Measurements from ENCODE around the gene ARHGAP8. TPM values are rescaled to one million over a fixed set of nuclear protein-coding genes. Genes with fewer than 3 reads are reported as not detected.
"Not testable (repeated sequence)": the region's sequence is repeated elsewhere in the genome, so short reads cannot be mapped to it uniquely, and the experiment has no call there.

The ARHGAP8 gene
- total and polyA plus RNA-seq, 10 donors, result 2.7 to 71.6 (median 19.7) TPM

DNA sequence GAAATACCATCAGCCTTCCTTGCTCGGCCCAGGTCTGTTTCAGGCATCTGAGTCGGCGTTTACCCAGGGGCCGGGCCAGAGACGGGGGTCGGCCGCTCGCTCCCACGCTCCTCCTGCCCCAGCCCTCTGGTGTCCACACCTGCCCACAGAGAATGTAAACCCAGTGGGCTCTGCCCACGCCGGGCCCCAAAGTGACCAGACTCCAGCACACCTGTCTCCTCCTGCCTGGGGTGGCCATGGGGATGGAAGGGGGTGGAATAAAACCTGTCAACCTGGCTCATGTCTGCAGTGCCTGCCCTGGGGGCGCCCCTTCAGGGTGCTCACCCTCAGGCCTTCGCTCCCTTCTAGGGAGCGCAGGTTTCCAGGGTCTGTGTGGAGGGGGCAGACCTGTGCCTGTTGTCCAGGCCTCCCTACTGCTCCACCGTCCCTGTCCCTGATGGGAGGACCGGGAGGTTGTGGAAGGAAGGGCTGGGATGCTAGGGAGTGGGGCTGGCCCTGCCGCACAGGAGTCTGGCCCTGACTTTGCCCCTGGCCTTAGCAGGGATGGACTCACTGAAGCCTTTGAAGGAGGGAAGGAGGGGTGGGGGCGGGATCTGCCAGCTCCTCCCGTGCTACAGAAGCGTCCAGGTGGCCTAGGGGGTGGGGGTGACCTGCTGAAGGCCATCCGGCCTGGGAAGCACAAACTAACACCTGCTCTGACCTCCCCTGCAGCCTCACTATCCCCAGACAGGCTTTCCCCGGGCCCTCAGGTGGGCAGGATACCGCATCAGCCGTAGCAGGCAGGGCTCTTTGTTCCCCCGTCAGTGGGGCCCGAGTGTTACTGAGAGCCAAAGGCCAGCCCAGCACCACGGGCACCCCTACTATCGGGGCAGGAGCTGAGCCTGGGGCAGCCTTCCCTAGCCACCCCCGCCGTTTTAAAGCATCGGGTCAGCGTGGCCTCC, 14.7 kb upstream of the ARHGAP8 start:
- H3K27ac ChIP-seq, result no peak overlapping the region
- intact Hi-C loops (cut with DNase I; ENCODE audit: low total_unique reads), result no loop called here
- H3K4me3 ChIP-seq, result no peak overlapping the region
- H3K36me3 ChIP-seq, result peaks cover 0 to 25% (median 0%) of the 10 kb centered on the region in 6 donors
- no peak for DNase-seq
- no peaks in the 10 kb centered on the region for H3K9me3 ChIP-seq
- H3K27me3 ChIP-seq (replicated peaks in 1 of 7), result no peaks in the 10 kb centered on the region
- peaks cover 0 to 35% (median 13%) of the 10 kb centered on the region in 6 donors for H3K4me1 ChIP-seq
- WGBS, 5 donors, result 70 to 79% (median 73%) methylated on average over 11 to 32 of the region's 32 CpGs
- TF ChIP-seq POLR2A (IDR thresholded peaks at IDR 0.05), result no peak
- no peak for TF ChIP-seq CTCF (IDR thresholded peaks at IDR 0.05 in 8 of 11, conservative IDR thresholded peaks at IDR 0.05 in 3 of 11)
- TF ChIP-seq POLR2AphosphoS5 (IDR thresholded peaks at IDR 0.05), result no peak

DNA sequence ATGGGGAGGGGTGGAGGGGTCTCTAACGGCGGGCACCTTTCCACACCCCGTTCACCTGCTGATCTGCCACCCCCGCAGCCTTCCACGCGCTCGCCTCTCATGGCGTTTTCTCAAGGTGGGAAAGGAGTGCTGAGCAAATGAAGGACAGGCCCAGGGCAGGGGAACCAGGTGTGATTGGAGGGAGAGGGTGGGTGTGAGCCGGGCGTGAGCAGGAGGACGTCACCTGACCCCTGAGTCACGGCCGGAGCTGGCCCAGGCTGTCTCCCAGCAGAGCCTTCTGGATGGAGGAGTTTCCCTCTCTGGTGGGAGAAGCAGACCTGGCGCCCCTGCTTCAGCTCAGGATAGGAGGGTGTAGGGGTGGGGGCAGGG, 14.0 kb upstream of the ARHGAP8 start:
- peaks cover 0 to 18% (median 0%) of the 10 kb centered on the region in 6 donors for H3K36me3 ChIP-seq
- peaks cover 0 to 30% (median 11%) of the 10 kb centered on the region in 6 donors for H3K4me1 ChIP-seq
- no peak overlapping the region for H3K27ac ChIP-seq
- no peak overlapping the region for H3K4me3 ChIP-seq
- WGBS, 5 donors, result 55 to 72% (median 66%) methylated on average over 13 to 14 of the region's 14 CpGs
- intact Hi-C loops (cut with DNase I; ENCODE audit: low total_unique reads), result no loop called here
- no peak for DNase-seq
- H3K9me3 ChIP-seq, result no peaks in the 10 kb centered on the region
- TF ChIP-seq CTCF (IDR thresholded peaks at IDR 0.05 in 8 of 11, conservative IDR thresholded peaks at IDR 0.05 in 3 of 11) (no peak), POLR2AphosphoS5 (IDR thresholded peaks at IDR 0.05) (no peak), POLR2A (IDR thresholded peaks at IDR 0.05) (no peak)
- H3K27me3 ChIP-seq (replicated peaks in 1 of 7), result no peaks in the 10 kb centered on the region

GRCh38 chr22:44739024-44739423, 13.4 kb upstream of the ARHGAP8 start:
- DNase-seq, result no peak
- Histone ChIP-seq H3K36me3 (peaks cover 0 to 18% (median 0%) of the 10 kb centered on the region in 6 donors), H3K27ac (no peak overlapping the region), H3K4me1 (peaks cover 0 to 25% (median 9%) of the 10 kb centered on the region in 6 donors), H3K4me3 (no peak overlapping the region), H3K9me3 (no peaks in the 10 kb centered on the region), H3K27me3 (replicated peaks in 1 of 7) (no peaks in the 10 kb centered on the region)
- peak in 2 of 3 donors; percentile 17 to 51 for TF ChIP-seq POLR2AphosphoS5 (IDR thresholded peaks at IDR 0.05)
- no peak for TF ChIP-seq POLR2A (IDR thresholded peaks at IDR 0.05)
- intact Hi-C loops (cut with DNase I; ENCODE audit: low total_unique reads), result no loop called here
- WGBS, 5 donors, result 85 to 100% (median 87%) methylated on average over 2 to 5 of the region's 5 CpGs

GRCh38 chr22:44739666-44740065, 12.7 kb upstream of the ARHGAP8 start:
- WGBS, 5 donors, result 72 to 79% (median 75%) methylated on average over 9 to 10 of the region's 10 CpGs
- intact Hi-C loops (cut with DNase I; ENCODE audit: low total_unique reads); H3K9me3 ChIP-seq: not testable (repeated sequence)

DNA sequence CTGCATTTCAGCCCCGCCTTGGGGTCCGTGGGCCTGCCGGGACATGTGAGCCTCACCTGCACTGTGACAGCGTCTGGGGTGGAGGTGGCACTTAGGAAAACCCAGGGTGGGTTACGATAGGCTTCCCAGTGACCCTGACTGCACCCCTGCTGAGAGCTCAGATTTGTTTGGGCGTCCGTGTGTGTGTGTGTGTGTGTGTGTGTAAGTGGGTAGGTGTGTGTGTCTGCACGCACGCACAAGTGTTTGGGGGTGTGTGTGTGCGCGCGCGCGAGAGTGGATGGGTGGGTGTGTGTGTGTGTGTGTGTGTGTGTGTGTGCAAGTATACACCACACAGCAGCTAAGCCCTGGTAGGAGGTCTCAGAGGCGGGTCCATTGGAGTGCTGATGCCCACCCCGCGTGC, 12.1 kb upstream of the ARHGAP8 start:
- H3K27me3 ChIP-seq (replicated peaks in 1 of 7), result no peaks in the 10 kb centered on the region
- peaks cover 0 to 10% (median 0%) of the 10 kb centered on the region in 6 donors for H3K36me3 ChIP-seq
- H3K27ac ChIP-seq, result no peak overlapping the region
- intact Hi-C loops (cut with DNase I; ENCODE audit: low total_unique reads), result no loop called here
- peaks cover 0 to 25% (median 9%) of the 10 kb centered on the region in 6 donors for H3K4me1 ChIP-seq
- 72 to 83% (median 77%) methylated on average over 15 to 17 of the region's 17 CpGs for WGBS, 5 donors
- no peaks in the 10 kb centered on the region for H3K9me3 ChIP-seq
- H3K4me3 ChIP-seq, result no peak overlapping the region
- DNase-seq, result no peak
- TF ChIP-seq POLR2AphosphoS5 (IDR thresholded peaks at IDR 0.05), result peak in 1 of 3 donors; percentile 12
- no peak for TF ChIP-seq POLR2A (IDR thresholded peaks at IDR 0.05)
- no peak for TF ChIP-seq CTCF (IDR thresholded peaks at IDR 0.05 in 8 of 11, conservative IDR thresholded peaks at IDR 0.05 in 3 of 11)

More at GRCh38 chr22:44739666-44740065, 12.7 kb upstream of the ARHGAP8 start:
- not testable (repeated sequence) for H3K27me3 ChIP-seq (replicated peaks in 1 of 7); H3K4me3 ChIP-seq; H3K27ac ChIP-seq; DNase-seq
- Histone ChIP-seq H3K36me3 (peaks cover 0 to 15% (median 0%) of the 10 kb centered on the region in 6 donors), H3K4me1 (peaks cover 0 to 25% (median 9%) of the 10 kb centered on the region in 6 donors)
